ENCODE results near the gene KNG1. TPM values are rescaled to one million over a fixed set of nuclear protein-coding genes. Genes with fewer than 3 reads are reported as not detected.
"Not testable (repeated sequence)": the region's sequence is repeated elsewhere in the genome, so short reads cannot be mapped to it uniquely, and the experiment has no call there.

The KNG1 gene
- total RNA-seq, 1 experiment from 2014 or later = not detected

- POLR2A ChIA-PET (ENCODE audit: low non-redundant PET) = no interaction called here
Measured at GRCh38 chr3:186705882-186706780, 11.0 kb upstream of the KNG1 start.

GRCh38 chr3:186708983-186709679, 8.0 kb upstream of the KNG1 start:
- no peak for TF ChIP-seq EZH2 (IDR thresholded peaks at IDR 0.05; ENCODE audit: borderline replicate concordance, low read depth, low read length, poor library complexity, severe bottlenecking)
- TF ChIP-seq CTCF (conservative IDR thresholded peaks at IDR 0.05; ENCODE audit: low read depth, low read length) = no peak
- Histone ChIP-seq H3K27me3 (replicated peaks; ENCODE audit: insufficient read depth, low read depth, low read length, poor library complexity) (no peaks in the 10 kb centered on the region), H3K27ac (ENCODE audit: low read depth, low read length, poor library complexity, severe bottlenecking) (no peak overlapping the region), H3K9me3 (ENCODE audit: low read depth, low read length, poor library complexity, severe bottlenecking) (no peaks in the 10 kb centered on the region), H3K4me1 (ENCODE audit: insufficient read depth, low read length, poor library complexity, severe bottlenecking) (no peaks in the 10 kb centered on the region), H3K4me3 (ENCODE audit: low read depth, low read length, poor library complexity, severe bottlenecking) (no peak overlapping the region), H3K36me3 (ENCODE audit: insufficient read depth, low read length, poor library complexity, severe bottlenecking) (no peaks in the 10 kb centered on the region)
- ChIA-PET CTCF (interaction anchor here (0.6 kb wide), 1 partner anchor 52 kb away, joined by 4 read pairs; no protein-coding TSS in a partner anchor), POLR2A (ENCODE audit: low non-redundant PET) (no interaction called here)
- no TSS peak for BruUV-seq (replicated peaks)
- no peak for DNase-seq (ENCODE audit: low spot score)
- intact Hi-C loops (cut with micrococcal nuclease; ENCODE audit: unreplicated experiment) = no loop called here

More at GRCh38 chr3:186705882-186706780, 11.0 kb upstream of the KNG1 start:
- CTCF ChIA-PET = no interaction called here
- no peak for TF ChIP-seq EZH2 (IDR thresholded peaks at IDR 0.05; ENCODE audit: borderline replicate concordance, low read depth, low read length, poor library complexity, severe bottlenecking)
- TF ChIP-seq CTCF (conservative IDR thresholded peaks at IDR 0.05; ENCODE audit: low read depth, low read length) = no peak
- H3K4me1 ChIP-seq (ENCODE audit: insufficient read depth, low read length, poor library complexity, severe bottlenecking) = no peaks in the 10 kb centered on the region
- H3K27ac ChIP-seq (ENCODE audit: low read depth, low read length, poor library complexity, severe bottlenecking) = no peak overlapping the region
- no TSS peak for BruUV-seq (replicated peaks)
- no peak overlapping the region for H3K4me3 ChIP-seq (ENCODE audit: low read depth, low read length, poor library complexity, severe bottlenecking)
- intact Hi-C loops (cut with micrococcal nuclease; ENCODE audit: unreplicated experiment) = no loop called here
- H3K36me3 ChIP-seq (ENCODE audit: insufficient read depth, low read length, poor library complexity, severe bottlenecking) = no peaks in the 10 kb centered on the region
- no peaks in the 10 kb centered on the region for H3K9me3 ChIP-seq (ENCODE audit: low read depth, low read length, poor library complexity, severe bottlenecking)
- no peaks in the 10 kb centered on the region for H3K27me3 ChIP-seq (replicated peaks; ENCODE audit: insufficient read depth, low read depth, low read length, poor library complexity)
- no peak for DNase-seq (ENCODE audit: low spot score)

DNA sequence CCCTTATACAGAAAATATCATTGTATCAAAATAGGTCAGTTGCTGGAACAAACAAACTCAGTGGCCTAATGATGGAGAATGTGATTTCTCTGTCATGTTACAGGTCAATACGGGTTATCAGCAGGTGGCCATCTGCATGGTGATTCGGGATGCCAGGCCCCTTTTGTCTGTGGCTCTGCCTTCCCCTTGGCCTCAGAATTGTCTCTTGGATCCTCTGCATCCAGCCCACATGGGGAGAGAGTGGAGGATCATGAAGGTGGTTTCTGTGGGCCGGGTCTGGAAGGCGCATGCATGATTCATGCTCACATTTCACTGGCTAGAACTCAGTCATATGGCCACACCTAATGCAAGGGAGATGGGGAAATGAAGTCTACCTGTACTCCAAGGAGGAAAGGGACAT, 6.5 kb upstream of the KNG1 start:
- H3K27ac ChIP-seq (ENCODE audit: low read depth, low read length, poor library complexity, severe bottlenecking); CTCF ChIA-PET; intact Hi-C loops (cut with micrococcal nuclease; ENCODE audit: unreplicated experiment); DNase-seq (ENCODE audit: low spot score); H3K9me3 ChIP-seq (ENCODE audit: low read depth, low read length, poor library complexity, severe bottlenecking); H3K27me3 ChIP-seq (replicated peaks; ENCODE audit: insufficient read depth, low read depth, low read length, poor library complexity); BruUV-seq (replicated peaks); POLR2A ChIA-PET (ENCODE audit: low non-redundant PET); H3K36me3 ChIP-seq (ENCODE audit: insufficient read depth, low read length, poor library complexity, severe bottlenecking); H3K4me1 ChIP-seq (ENCODE audit: insufficient read depth, low read length, poor library complexity, severe bottlenecking); H3K4me3 ChIP-seq (ENCODE audit: low read depth, low read length, poor library complexity, severe bottlenecking): not testable (repeated sequence)

Data from A673 (cell line).